GM19239 (cell line): ENCODE results near the gene TEX261.
A peak's percentile ranks its signal among the peaks of the same experiment; 100 is the strongest.

ENCODE experiments used
- DNase-seq: peaks from one replicate; pipeline ENCODE4 v3.0.0; 2011; ENCODE audit warnings: low spot score; ENCODE audit not compliant: insufficient read length
- FAIRE-seq: peaks from 2 replicates; lab custom pipeline; 2011; peaks lifted over from hg19 to GRCh38; lab: Jason Lieb, UNC

The TEX261 gene

GRCh38 chr2:70983506-70984227, 11.0 kb downstream of the TEX261 start:
- FAIRE-seq = no peak
- no peak for DNase-seq

- DNase-seq (no peak), FAIRE-seq (no peak)
Measured at GRCh38 chr2:70982971-70983370, 11.7 kb downstream of the TEX261 start.

- DNase-seq = no peak
- FAIRE-seq = no peak
Measured at GRCh38 chr2:70981866-70982810, 12.5 kb downstream of the TEX261 start.

GRCh38 chr2:70981421-70981820, 13.3 kb downstream of the TEX261 start:
- FAIRE-seq = no peak
- no peak for DNase-seq

- no peak for DNase-seq
- FAIRE-seq = no peak
Measured at GRCh38 chr2:70979626-70980025, 15.0 kb downstream of the TEX261 start.

GRCh38 chr2:70979180-70979488, 15.5 kb downstream of the TEX261 start:
- FAIRE-seq (no peak), DNase-seq (no peak)

GRCh38 chr2:70978341-70979179, 16.1 kb downstream of the TEX261 start, which contains the start of gene ANKRD53:
TSS of gene ANKRD53 (plus strand) at chr2:70978630. CDS start at chr2:70978646, 16 bp downstream.
- FAIRE-seq = peak; percentile 64
- no peak for DNase-seq

- FAIRE-seq (peak; percentile 83), DNase-seq (no peak)
Measured at GRCh38 chr2:70977605-70978205, 17.0 kb downstream of the TEX261 start.

GRCh38 chr2:70975237-70975636, 19.4 kb downstream of the TEX261 start:
- DNase-seq = no peak
- FAIRE-seq = no peak

GRCh38 chr2:70974592-70974991, 20.1 kb downstream of the TEX261 start:
- no peak for DNase-seq
- FAIRE-seq = no peak

GRCh38 chr2:70967189-70967588, 27.5 kb downstream of the TEX261 start:
- FAIRE-seq = no peak
- no peak for DNase-seq

- DNase-seq (no peak), FAIRE-seq (no peak)
Measured at GRCh38 chr2:70966681-70967080, 28.0 kb downstream of the TEX261 start.

GRCh38 chr2:70965506-70965905, 29.2 kb downstream of the TEX261 start:
- DNase-seq = no peak
- FAIRE-seq = no peak

- DNase-seq (peak; percentile 67), FAIRE-seq (peak; percentile 84)
Measured at GRCh38 chr2:70964596-70965386, 29.9 kb downstream of the TEX261 start.

- DNase-seq (no peak), FAIRE-seq (no peak)
Measured at GRCh38 chr2:70964133-70964532, 30.5 kb downstream of the TEX261 start.

GRCh38 chr2:70962885-70963878, 31.5 kb downstream of the TEX261 start:
- FAIRE-seq (no peak), DNase-seq (no peak)

GRCh38 chr2:70962211-70962884, 32.3 kb downstream of the TEX261 start:
- DNase-seq (no peak), FAIRE-seq (no peak)

- FAIRE-seq (no peak), DNase-seq (no peak)
Measured at GRCh38 chr2:70961648-70961994, 33.1 kb downstream of the TEX261 start.
